ENCODE results near the gene DGCR6.
"Not testable (repeated sequence)": the region's sequence is repeated elsewhere in the genome, so short reads cannot be mapped to it uniquely, and the experiment has no call there.

Gene DGCR6

DNA sequence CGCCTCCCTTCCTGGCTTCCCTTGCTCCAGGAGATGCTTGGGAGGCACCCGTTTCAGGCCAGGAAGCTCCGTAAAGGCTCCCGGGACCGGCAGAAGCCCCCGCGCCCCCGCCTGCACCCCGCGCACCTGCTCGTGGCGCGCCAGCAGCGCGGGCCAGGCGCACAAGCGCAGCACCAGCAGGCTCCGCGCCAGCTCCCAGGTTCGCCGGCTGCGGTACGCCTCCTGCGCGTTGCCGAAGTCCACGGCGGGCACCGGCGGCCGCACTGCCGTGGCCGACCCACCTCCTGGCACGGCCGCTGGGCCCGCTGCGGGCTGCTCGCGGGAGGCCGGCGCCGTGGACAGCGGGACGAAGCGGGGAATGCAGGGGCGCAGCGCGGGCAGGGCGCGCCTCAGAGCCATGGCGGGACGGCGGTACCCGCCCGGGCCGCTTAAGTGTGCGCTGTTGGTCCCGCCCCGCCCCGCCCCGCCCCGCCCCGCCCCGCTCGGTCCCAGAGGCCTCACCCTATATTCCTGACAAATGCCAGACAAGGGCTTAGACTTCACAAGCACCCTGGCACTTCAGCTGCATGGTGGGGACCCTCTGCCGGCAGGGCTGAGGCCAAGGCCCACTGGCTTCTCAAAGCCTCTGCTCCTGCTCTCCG lies 29.9 kb downstream of the DGCR6 start, which contains the start of gene PRODH:
Gene PRODH (minus strand): TSS at position 405 of the 641 bp plus-strand sequence. CDS start 6 bp downstream, at position 399.
- H3K4me1 ChIP-seq (ENCODE audit: control insufficient read depth, insufficient read depth, low read length), result no peaks in the 10 kb centered on the region
- H3K9ac ChIP-seq (ENCODE audit: low read length), result no peak within 1 kb of the TSS
- H3K9me3 ChIP-seq (ENCODE audit: control insufficient read depth, low read length), result no peaks in the 10 kb centered on the region
- H3K4me3 ChIP-seq (ENCODE audit: low read length), result no peak within 1 kb of the TSS
- no peaks in the 10 kb centered on the region for H3K27me3 ChIP-seq (ENCODE audit: control insufficient read depth, insufficient read depth, low read length)
- no peaks in the 10 kb centered on the region for H3K36me3 ChIP-seq (ENCODE audit: control insufficient read depth, insufficient read depth, low read length)

DNA sequence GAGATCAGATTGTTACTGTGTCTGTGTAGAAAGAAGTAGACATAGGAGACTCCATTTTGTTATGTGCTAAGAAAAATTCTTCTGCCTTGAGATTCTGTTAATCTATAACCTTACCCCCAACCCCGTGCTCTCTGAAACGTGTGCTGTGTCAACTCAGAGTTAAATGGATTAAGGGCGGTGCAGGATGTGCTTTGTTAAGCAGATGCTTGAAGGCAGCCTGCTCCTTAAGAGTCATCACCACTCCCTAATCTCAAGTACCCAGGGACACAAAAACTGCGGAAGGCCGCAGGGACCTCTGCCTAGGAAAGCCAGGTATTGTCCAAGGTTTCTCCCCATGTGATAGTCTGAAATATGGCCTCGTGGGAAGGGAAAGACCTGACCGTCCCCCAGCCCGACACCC lies 32.6 kb downstream of the DGCR6 start:
- not testable (repeated sequence) for H3K9me3 ChIP-seq (ENCODE audit: control insufficient read depth, low read length); H3K9ac ChIP-seq (ENCODE audit: low read length); H3K36me3 ChIP-seq (ENCODE audit: control insufficient read depth, insufficient read depth, low read length); H3K4me1 ChIP-seq (ENCODE audit: control insufficient read depth, insufficient read depth, low read length); H3K27me3 ChIP-seq (ENCODE audit: control insufficient read depth, insufficient read depth, low read length); H3K4me3 ChIP-seq (ENCODE audit: low read length)

DNA sequence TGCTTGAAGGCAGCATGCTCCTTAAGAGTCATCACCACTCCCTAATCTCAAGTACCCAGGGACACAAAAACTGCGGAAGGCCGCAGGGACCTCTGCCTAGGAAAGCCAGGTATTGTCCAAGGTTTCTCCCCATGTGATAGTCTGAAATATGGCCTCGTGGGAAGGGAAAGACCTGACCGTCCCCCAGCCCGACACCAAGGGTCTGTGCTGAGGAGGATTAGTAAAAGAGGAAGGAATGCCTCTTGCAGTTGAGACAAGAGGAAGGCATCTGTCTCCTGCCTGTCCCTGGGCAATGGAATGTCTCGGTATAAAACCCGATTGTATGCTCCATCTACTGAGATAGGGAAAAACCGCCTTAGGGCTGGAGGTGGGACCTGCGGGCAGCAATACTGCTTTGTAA lies 41.0 kb downstream of the DGCR6 start:
- not testable (repeated sequence) for H3K4me3 ChIP-seq (ENCODE audit: low read length); H3K9ac ChIP-seq (ENCODE audit: low read length); H3K4me1 ChIP-seq (ENCODE audit: control insufficient read depth, insufficient read depth, low read length); H3K27me3 ChIP-seq (ENCODE audit: control insufficient read depth, insufficient read depth, low read length); H3K9me3 ChIP-seq (ENCODE audit: control insufficient read depth, low read length); H3K36me3 ChIP-seq (ENCODE audit: control insufficient read depth, insufficient read depth, low read length)

DNA sequence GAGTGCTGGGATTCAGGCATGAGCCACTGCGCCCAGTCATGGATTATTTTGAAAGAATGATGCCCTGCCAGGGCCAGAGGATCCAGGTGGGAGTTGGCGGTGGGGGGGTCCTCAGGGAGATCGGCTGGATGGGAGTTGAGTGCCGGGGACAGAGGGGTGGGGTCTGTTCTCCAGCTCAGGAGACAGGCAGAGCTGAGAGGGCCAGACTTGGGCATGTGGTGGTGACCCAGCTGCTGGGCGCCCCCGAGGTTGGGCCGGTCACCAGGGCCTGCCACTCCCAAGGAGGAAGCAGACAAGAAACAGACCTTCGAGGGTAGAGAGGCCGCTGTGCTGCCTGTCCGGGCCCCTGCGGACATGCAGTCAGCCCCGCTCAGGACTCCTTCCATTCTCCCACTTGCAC lies 41.8 kb downstream of the DGCR6 start:
- Histone ChIP-seq H3K36me3 (ENCODE audit: control insufficient read depth, insufficient read depth, low read length) (no peaks in the 10 kb centered on the region), H3K27me3 (ENCODE audit: control insufficient read depth, insufficient read depth, low read length) (no peaks in the 10 kb centered on the region), H3K9ac (ENCODE audit: low read length) (no peak overlapping the region), H3K9me3 (ENCODE audit: control insufficient read depth, low read length) (no peaks in the 10 kb centered on the region), H3K4me3 (ENCODE audit: low read length) (no peak overlapping the region), H3K4me1 (ENCODE audit: control insufficient read depth, insufficient read depth, low read length) (no peaks in the 10 kb centered on the region)

DNA sequence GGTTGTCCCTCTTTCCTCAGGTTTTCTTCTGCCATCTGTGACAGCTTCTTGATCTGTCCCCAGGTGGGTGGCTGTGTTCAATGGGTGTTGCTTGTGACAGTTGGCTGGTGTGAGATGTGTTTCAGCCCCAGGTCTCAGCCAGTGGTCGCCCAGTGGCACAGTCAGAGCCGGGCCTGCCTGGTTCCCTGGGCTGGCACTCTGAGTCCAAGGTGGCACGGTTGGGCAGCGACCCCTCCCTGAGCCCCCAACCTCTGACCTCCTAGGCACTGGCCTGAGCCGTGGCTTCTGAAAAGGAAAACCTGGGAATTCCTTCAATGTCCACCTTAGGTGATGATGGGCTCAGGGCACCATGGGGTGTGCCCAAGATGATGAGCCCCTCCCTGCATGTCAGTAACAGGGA lies 44.0 kb downstream of the DGCR6 start:
- no peak overlapping the region for H3K4me3 ChIP-seq (ENCODE audit: low read length)
- H3K4me1 ChIP-seq (ENCODE audit: control insufficient read depth, insufficient read depth, low read length), result no peaks in the 10 kb centered on the region
- no peaks in the 10 kb centered on the region for H3K9me3 ChIP-seq (ENCODE audit: control insufficient read depth, low read length)
- H3K36me3 ChIP-seq (ENCODE audit: control insufficient read depth, insufficient read depth, low read length), result no peaks in the 10 kb centered on the region
- H3K27me3 ChIP-seq (ENCODE audit: control insufficient read depth, insufficient read depth, low read length), result no peaks in the 10 kb centered on the region
- no peak overlapping the region for H3K9ac ChIP-seq (ENCODE audit: low read length)

DNA sequence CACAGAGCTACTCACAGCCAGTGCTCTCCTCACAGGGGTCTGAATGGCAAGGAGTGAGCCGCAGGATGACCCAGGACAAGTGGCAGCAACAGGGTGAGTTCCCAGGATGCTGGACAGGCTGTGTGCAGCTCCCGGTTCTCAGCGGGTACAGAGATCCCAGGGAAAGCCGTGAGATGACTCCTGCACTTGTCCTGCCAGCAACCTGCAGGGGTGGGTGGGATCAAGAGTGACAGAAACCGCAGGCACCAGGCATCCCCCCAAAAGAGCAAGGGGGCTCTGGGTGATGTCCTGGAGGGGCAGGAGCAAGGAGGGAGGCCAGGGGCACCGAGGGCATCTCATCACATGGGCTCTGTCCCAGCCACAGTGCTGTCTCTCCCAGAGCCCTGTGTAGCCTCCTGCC lies 45.9 kb downstream of the DGCR6 start:
- Histone ChIP-seq H3K36me3 (ENCODE audit: control insufficient read depth, insufficient read depth, low read length) (no peaks in the 10 kb centered on the region), H3K27me3 (ENCODE audit: control insufficient read depth, insufficient read depth, low read length) (no peaks in the 10 kb centered on the region), H3K4me1 (ENCODE audit: control insufficient read depth, insufficient read depth, low read length) (no peaks in the 10 kb centered on the region), H3K4me3 (ENCODE audit: low read length) (no peak overlapping the region), H3K9me3 (ENCODE audit: control insufficient read depth, low read length) (no peaks in the 10 kb centered on the region), H3K9ac (ENCODE audit: low read length) (no peak overlapping the region)

GRCh38 chr22:18953128-18953527 lies 47.0 kb downstream of the DGCR6 start:
- H3K4me1 ChIP-seq (ENCODE audit: control insufficient read depth, insufficient read depth, low read length); H3K27me3 ChIP-seq (ENCODE audit: control insufficient read depth, insufficient read depth, low read length); H3K9me3 ChIP-seq (ENCODE audit: control insufficient read depth, low read length); H3K9ac ChIP-seq (ENCODE audit: low read length); H3K36me3 ChIP-seq (ENCODE audit: control insufficient read depth, insufficient read depth, low read length); H3K4me3 ChIP-seq (ENCODE audit: low read length): not testable (repeated sequence)

GRCh38 chr22:18954303-18954989 lies 48.3 kb downstream of the DGCR6 start:
- H3K4me1 ChIP-seq (ENCODE audit: control insufficient read depth, insufficient read depth, low read length); H3K4me3 ChIP-seq (ENCODE audit: low read length); H3K36me3 ChIP-seq (ENCODE audit: control insufficient read depth, insufficient read depth, low read length); H3K9ac ChIP-seq (ENCODE audit: low read length); H3K9me3 ChIP-seq (ENCODE audit: control insufficient read depth, low read length); H3K27me3 ChIP-seq (ENCODE audit: control insufficient read depth, insufficient read depth, low read length): not testable (repeated sequence)

DNA sequence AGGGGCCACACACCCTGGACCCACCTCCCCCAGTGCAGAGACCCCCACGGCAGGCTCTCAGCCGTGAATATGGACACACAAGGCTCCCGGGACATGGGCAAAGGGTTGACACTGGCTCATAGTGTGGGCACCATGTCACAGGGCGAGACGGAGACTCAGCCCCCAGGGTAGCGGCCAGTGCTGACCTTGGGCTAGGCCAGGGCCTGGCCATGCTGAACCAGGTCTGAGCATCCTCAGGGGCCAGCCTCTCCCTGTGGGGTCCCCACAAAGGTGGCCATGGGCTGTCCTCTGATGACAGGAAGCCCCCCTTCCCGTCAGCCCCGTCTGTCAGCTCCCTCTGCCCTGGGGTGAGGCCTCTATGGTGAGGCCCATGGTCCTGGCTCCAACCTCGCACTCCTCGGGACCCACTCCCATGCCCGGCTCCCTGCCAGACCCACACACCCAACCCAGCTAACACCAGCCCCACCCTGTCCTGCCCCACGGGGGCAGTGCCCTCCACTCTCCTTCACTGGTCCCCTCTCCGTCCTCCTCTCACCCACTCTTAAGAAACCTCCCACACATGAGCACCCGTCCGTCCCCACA lies 49.0 kb downstream of the DGCR6 start:
- no peak overlapping the region for H3K4me3 ChIP-seq (ENCODE audit: low read length)
- no peak overlapping the region for H3K9ac ChIP-seq (ENCODE audit: low read length)
- no peaks in the 10 kb centered on the region for H3K4me1 ChIP-seq (ENCODE audit: control insufficient read depth, insufficient read depth, low read length)
- no peaks in the 10 kb centered on the region for H3K9me3 ChIP-seq (ENCODE audit: control insufficient read depth, low read length)
- H3K36me3 ChIP-seq (ENCODE audit: control insufficient read depth, insufficient read depth, low read length), result no peaks in the 10 kb centered on the region
- H3K27me3 ChIP-seq (ENCODE audit: control insufficient read depth, insufficient read depth, low read length), result no peaks in the 10 kb centered on the region

- Histone ChIP-seq H3K9me3 (ENCODE audit: control insufficient read depth, low read length) (no peaks in the 10 kb centered on the region), H3K9ac (ENCODE audit: low read length) (no peak overlapping the region), H3K36me3 (ENCODE audit: control insufficient read depth, insufficient read depth, low read length) (no peaks in the 10 kb centered on the region), H3K4me1 (ENCODE audit: control insufficient read depth, insufficient read depth, low read length) (no peaks in the 10 kb centered on the region), H3K27me3 (ENCODE audit: control insufficient read depth, insufficient read depth, low read length) (no peaks in the 10 kb centered on the region), H3K4me3 (ENCODE audit: low read length) (no peak overlapping the region)
Observed at GRCh38 chr22:18955696-18956095, 49.6 kb downstream of the DGCR6 start.

DNA sequence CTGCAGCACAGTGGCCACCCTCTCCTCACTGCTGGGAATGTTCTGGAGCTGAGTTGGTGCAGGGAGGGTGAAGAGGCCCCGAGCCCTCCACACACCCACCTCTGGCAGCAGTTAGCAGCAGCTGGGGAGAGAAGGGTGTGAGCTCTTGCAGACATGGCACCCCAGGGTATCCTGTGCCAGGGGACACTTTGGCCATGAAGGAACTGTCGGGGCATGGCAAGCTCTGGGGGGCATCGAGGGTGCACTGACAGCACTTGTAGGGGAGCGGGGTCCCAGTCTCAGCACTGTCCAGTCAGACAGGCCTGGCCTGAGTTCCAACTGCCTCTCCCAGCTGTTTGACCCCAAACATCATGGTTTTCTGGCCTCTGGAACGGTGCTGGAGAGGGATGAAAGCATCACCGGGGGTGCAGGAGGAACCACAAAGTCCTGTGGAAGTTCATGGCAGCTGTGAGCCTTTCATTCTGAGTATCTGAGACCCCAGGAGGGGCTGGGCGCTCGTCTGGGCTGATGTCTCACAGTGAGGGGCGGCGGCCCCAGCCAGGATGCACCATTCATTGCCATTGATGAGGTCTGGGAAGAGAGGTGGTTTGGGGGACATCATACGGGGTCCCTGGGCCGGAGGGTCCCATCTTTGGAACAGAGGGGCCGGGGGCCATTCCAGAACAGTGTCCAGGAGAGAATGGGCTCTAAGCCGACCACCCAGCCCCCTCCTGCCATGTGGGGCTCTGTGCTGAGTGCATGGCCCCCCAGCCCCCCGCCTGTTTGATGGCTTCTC lies 50.2 kb downstream of the DGCR6 start:
- H3K36me3 ChIP-seq (ENCODE audit: control insufficient read depth, insufficient read depth, low read length); H3K4me3 ChIP-seq (ENCODE audit: low read length); H3K9ac ChIP-seq (ENCODE audit: low read length); H3K4me1 ChIP-seq (ENCODE audit: control insufficient read depth, insufficient read depth, low read length); H3K27me3 ChIP-seq (ENCODE audit: control insufficient read depth, insufficient read depth, low read length); H3K9me3 ChIP-seq (ENCODE audit: control insufficient read depth, low read length): not testable (repeated sequence)

DNA sequence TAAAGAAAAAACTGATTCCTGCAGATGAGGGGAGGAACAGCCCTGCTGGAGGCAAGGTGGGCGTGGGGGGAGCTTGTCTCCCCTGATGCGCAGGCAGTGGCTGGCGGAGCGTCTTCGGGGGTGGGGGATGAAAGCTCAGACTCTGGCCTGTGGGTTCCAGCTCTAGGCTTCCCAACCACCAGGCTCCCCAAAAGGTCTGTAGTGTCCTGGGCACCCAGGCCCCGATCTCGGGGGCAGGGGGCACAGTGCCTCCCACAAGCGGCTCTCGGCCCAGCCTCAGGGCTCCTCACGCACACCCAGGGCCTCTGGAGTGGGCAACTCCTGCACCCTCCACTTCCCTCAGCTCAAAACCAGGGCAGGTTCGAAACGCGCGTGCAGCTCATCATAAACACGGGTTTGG lies 50.8 kb downstream of the DGCR6 start:
- H3K9me3 ChIP-seq (ENCODE audit: control insufficient read depth, low read length); H3K4me1 ChIP-seq (ENCODE audit: control insufficient read depth, insufficient read depth, low read length); H3K36me3 ChIP-seq (ENCODE audit: control insufficient read depth, insufficient read depth, low read length); H3K27me3 ChIP-seq (ENCODE audit: control insufficient read depth, insufficient read depth, low read length); H3K9ac ChIP-seq (ENCODE audit: low read length); H3K4me3 ChIP-seq (ENCODE audit: low read length): not testable (repeated sequence)
